GM19463 (cell line): ENCODE data around the gene GSC2.
"Not testable (repeated sequence)": the region's sequence is repeated elsewhere in the genome, so short reads cannot be mapped to it uniquely, and the experiment has no call there.

Experiments
- ATAC-seq: cut with Tn5 transposase; IDR thresholded peaks from one replicate; pipeline ENCODE4 v1.9.1; 2021; ENCODE audit warnings: mild to moderate bottlenecking, moderate library complexity; ENCODE audit not compliant: unreplicated experiment

The GSC2 gene

DNA sequence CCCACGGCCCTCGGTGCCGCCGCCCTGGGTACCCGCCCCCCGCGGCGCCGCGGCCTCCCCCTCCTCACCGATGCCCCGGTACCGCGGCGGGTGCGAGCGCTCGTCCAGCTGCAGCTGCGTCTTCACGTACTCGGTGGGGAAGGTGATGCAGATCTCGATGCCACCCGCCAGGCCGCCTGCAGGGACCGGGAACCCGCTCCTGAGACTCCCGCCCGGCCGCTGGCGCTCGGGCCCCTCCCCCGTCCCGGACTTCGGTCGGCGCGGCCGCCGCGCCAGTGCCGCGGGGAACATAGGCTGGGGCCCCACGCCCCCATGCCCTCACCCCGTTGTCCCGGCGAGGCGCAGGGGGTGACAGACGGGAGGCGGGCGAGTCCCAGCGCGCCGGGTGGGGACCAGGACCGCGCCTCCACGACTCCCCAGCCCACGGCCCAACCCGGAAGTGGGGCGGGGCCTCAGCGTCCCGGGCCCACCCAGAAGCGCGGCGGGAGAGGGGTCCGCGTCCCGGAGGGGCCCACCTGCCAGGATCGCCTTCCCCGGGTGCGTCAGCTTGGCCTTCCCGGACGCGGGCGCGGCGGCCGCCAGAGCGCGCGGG, 28.1 kb upstream of the GSC2 start:
- peak; percentile 28 for ATAC-seq

DNA sequence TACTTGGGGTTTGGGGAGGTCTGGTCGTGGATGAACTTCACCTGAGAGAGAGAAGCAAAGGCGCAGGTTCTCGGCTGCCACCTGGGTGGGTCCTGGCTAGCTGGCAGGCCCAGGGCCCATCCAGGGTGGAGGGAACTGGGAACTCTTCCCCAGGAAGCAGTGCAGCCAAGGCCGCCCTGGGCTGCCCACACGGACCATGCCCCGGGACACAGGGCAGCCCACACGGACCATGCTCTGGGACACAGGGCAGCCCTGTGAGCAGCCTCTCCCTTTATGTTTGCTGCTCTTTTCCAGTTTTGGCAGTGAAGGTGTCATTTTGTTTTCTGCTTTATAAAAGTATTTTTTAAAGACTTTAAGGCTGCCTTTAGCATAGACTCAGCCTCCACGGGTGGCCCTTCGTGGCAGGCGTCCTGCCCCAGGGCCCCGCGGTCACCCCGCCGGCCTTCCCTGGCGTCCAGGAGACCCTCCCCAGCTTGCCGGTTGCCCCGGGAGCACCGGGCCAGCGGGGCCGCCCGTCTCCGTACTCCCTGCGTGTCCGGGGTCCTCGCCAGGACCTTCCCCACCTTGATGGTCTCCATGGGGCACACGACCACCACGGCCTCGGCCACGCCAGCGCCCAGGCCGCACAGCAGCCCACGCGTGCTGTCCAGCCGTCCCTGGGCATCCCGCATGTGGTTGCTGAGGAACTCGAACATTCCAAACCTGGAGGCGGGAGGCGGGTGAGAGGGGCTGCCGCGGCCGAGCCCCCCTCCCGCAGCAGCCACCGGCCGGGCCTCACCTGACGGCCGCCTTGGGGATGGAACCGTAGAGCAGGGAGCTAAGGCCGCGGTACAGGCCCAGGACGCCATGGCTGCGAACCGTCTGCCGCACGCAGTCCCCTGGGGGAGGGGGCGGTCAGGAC, 27.3 kb upstream of the GSC2 start:
- ATAC-seq = no peak

DNA sequence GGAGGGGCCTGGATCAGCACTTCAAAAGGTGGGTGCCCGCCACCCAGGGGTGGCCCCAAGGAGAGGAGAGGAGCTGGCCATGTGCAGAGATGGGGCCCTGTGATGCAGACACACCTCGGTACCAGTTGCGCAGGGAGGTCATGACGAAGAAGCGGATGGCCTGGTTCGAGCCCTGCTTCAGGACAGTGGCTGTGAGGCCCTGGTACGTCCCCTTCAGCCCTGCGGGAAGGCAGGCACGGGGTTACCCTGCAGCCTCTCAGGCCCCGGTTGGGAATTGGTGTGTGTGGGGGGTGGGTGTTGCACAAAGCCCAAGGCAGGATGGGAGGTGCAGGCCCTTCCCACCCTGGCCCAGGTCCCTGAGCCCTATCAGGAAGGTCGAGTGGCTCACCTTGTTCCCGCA, 26.6 kb upstream of the GSC2 start:
- no peak for ATAC-seq

DNA sequence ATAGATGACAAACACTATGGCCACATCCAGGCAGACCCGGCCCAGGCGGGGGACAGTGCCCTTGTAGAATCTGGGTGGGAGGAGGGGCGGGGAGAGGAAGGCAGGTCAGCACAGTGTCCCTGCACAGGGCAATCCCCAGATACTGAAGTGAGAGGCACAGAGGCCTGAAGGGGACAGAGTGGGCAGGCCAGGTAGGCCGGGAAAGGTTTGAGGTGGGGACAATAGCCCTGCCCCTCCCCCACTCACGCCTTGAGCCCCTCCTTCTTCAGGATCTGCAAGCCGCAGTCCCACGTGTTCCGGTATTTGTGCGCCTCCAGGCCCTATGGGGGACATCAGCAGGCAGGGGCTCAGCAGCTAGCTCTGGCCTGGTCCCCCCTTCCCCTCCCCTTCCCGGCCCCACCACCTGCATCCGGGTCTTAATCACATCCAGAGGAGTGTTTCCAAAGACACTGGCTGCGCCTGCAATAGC, 26.1 kb upstream of the GSC2 start:
- no peak for ATAC-seq

DNA sequence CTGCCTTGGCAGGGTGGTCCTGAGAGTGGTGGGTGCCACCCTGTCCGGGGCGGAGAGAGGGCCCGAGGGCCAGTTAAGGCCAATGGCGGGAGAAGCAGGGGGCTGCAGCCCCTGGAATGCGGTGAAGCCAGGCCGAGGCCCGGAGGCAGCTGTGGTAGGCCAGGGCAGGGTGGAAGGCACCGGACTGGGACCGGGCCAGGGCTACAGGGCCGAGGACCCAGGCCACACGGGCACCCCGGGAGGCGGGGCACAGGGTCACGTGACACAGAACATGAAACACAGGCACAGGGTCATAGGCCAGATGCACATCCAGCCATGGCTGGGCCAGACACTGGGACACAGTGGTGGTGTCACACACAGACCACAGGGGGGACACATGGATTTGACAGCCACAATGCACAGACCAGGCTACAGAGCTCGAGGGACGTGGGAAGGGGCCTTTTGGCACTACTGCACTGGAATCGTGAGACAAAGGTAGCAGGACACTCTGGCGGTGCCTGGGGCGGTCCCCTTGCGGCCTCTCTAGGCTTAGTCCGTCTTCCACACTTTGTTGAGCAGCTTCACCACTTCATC, 25.6 kb upstream of the GSC2 start:
- no peak for ATAC-seq

DNA sequence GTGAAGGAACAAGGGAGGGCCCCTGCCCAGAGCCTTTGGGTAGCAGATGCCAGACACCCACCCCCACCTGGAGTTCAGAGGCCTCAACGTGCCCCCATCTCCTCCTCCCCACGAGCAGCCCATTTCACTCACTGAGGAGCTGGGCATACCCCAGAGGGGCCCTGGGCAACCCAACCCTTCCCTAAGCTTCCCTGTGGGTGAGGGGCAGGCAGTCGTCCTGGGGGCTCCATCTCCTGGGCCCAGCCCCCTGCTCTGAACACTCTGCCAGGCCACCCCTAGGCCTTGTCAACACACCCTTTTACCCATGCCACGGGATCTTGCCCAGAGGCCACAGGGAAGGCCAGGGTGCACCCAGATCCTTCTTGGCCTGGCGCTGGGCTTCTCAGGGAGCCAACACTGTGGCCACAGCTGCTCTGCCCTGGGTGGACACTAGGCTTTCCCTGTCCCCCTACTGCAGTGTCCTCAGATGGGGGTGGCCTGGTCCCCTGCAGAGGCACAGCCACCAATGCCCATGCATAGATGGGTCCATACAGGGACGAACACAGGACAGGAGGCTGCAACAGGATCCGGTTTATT, 25.0 kb upstream of the GSC2 start:
- ATAC-seq = no peak

DNA sequence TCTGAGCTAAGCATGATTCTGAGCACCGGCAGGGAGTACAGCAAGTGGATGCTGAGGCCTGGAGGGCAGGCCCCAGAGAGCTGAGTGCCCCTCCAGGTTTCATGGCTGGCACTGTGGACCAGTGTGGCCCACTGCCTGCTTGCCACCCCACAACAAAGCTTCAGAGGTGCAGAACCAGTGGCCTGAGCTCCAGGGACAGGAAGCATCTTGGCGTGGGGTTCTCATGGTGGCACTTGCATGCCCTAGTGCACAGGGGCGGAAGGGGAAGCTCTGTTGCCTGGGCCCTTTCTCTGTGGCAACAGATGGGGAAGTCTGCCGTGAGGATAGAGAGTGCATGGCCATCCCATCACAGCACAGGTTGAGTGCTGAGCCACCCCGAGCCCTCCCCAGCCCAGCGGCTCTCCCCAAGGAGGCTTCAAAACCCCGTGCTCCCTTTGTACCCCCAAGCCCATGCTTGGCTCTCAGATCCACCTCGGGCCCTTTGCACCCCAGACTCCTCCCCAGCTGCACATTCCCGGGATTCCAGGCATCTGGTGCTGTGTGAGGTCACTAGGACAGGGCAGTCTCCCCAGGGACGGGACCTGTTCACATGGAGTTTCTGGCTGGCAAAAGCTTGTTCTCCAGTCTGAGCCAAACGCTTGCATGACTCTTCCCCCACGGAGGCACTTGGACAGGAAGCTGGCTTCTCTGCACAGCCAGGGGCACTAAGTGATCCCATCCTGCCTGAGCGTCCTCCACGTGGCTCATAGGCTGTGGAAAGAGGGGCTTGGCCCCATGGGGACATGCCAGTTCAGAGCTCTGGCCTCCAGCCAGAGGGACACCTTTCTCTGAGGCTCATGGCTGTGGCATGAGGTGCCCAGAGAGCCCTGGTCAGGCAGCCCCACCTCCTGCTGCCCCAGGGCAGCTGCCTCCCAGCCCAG, 24.3 kb upstream of the GSC2 start:
- no peak for ATAC-seq

DNA sequence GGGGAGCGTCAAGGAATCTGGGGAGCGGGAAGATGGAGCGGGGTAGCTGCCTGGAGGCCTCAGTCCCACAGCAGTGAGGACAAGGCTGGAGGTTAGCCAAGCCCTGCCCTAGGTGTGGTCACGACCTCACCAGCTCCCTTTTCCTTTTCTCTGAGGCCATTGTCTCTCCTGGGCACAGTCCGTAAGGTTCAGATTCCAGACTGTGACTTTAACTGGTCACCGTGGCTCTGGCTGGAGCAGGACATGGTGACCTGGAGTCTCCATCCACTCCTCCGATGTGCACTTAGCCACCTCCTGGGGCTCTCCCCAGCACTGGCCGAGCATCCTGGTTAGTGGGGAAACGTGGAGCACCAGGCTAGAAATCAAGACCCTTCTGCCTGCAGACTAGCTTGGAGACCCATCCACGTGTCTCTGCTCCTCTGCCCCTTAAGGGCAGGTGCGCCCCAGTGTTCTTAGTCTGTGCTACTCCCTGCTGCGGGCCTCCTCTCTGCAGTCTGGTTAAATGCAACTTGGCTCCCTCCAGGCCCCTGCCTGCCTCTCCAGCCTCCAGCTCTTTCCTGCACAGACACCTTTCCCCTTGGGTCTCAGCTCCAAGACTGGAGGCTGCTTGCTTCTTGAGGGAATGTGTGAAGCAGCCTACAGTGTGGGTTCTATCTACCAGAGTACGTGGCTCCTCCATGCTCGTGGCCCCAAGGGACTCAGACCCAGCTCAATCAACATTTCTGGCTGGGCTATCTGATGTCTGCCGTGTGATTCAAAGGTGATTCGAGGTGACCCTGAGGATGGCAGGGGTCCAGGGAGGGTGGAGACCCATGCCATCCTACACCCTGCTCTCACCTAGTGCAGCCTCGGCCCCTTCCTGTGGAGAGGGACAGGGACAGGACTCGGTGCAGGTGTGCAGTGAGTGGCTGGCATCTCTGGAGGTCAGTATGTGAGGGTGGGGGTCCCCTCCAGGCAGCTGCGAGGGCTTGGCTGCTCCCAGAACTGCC, 23.2 kb upstream of the GSC2 start:
- ATAC-seq = no peak

DNA sequence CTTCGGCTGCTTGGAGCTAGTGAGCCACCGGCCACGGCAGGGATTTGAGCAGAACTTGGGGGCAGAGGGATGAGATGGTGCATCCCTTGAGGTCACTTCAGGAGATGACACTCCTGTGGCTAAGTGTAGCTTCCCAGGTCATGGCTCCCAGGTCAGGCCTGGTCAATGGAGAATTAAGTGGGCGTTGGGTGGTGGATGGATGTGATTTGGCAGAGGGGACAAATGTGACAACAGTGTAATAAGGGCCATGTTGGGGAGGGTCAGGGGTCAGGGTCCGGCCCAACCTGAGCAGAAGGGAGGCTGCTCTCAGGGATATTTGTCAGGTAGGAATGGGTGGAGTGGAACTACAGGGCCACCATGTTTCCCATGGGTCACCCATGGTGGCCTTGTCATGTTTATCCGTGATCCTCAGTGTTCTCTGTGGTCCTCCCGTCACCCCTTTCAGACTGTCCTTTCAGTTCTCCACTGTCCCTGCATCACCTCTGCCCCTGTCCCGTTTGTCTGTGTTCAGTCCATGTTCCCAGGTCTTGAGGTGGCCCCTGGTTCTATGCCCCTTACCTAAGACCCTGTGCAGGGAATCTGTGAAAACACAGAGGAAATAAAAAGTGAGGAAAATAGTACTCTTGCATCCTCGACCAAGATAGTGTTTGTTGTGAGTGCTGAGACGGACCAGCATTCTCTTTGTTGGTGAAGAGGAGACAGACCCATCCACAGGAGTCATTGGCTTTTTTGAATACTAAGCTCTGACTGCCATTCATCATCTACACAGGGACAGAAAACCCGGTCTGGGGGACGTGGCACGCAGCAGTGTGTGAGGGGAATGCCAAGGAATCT, 22.3 kb upstream of the GSC2 start:
- ATAC-seq = no peak

DNA sequence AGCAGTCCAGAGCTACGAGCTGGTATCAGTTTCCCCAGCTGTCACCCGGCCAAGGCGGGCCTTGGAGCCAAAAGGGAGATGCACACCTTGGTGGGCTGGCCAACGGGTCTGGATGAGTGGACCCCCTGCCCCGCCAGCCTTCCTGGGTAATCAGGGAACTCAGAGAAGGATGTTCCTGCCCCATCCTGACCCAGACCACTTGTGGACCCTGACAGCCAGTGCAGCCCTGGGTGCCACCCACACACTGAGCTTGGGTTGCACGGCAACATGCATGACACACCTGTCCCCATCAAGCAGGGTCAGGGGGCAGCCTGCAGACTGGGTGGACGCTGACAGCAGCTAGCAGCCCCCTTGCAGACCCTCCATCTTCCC, 19.8 kb upstream of the GSC2 start:
- ATAC-seq = no peak

DNA sequence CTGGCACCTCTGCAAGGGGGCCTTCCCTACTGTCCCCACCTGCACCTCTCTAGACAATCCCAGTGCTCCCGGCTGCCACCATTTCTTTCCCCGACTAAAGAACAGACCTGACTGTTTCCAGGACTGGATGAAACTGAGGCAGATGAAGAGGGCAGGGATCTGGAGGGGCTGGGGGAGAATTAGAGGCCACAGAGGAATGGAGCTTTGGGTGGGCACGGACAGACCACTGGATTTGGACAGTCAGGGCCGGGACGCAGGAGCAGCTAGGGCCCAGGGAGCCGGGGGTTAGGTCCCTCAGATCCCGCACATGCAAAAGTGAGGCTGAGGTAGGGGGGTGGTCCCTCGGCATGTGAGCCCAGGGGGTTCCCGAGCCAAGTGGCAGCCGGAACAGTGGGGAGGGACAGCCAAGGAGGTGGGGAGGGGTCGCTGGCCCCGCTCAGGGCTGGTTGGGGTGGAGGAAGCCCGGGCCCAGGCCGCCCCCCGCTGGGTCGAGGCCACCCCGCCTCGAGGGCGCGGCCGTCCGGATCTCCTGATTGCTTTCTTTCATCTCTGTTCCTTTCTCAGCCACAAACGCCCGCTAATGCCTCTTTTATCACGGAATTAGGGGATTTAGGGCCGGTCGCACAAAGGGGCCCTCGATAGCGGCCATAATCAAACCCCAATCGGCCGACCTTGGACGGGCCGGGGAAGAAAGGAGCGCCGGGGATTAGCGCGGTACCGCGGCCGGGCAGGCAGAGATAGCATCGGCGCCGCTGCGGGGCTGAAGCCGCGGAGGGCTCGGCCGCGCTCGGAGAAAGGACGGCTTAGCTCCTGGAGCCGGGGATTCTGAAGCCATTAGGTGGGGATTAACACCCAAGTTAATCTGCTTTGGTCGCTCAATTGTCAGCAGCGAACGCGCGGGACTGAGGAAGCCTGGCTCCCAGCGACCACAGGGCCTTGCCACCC, 19.2 kb upstream of the GSC2 start:
- ATAC-seq = no peak

DNA sequence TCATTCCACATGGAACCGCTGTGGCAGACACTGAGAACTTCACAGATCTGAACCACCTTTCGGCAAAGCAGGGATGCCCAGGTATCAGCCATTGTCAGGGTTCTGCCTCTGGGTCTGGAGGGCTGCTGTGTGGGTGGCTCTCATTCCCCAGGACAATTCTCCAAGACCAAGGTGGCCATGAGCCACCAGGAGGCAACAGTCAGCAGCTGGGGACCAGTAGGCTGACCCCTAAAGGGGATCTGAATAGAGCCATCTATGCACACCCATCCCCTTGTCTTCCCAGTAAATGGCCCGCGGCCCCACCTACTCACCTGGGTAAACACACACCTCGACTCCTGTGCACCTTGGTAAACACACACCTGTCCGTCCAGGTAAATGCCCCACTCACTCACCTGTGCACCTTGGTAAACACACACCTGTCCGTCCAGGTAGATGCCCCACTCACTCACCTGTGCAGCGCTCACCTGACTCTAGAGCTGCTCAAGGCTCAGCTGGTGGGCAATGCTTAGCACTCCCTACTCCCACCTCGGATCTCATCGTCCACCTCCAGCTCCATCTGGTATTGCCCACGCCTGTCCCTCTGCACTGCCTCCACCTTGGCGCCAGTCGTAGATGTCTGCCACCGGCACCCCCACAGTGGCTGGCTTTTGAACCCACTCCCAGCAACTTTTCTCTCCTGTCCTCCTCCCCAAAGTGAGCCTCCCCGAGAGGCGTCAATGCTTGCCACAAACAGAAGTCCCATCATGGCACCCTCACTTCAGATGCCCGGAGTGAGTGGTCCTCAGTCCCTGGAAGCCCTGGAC, 18.2 kb upstream of the GSC2 start:
- no peak for ATAC-seq

DNA sequence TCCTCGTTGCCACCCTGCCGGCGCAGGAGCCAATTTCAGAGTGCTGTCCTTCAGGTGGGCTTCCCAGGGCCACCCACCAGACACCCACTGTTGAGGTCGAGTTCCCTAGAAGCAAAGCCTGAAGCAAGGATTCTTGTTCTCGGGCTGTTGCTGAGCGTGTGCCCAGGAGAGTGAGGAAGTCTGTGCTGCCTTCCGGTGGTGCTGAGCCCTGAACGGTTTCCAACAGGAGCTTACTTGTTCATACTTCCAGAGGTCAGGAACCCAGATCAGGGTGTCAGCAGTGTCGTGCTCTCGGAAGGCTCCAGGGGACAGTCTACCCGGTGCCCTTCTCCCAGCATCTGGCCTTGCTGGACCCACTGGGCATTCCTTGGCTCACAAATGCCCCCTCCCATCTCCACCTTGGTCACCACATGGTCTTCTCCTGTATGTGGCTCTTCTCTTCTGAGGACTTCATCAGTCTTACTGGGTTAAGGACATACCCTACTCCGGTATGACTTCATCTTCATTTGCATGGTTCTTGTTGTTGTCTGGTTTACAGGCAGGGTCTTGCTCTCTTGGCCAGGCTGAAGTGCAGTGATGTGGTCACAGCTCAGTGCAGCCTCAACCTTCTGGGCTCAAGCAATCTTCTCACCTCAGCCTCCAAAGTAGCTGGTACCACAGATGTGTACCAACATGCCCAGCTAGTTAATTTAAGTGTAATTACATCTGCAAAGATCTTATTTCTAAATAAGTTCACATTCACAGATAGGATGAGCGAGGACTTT, 17.2 kb upstream of the GSC2 start:
- ATAC-seq = no peak

DNA sequence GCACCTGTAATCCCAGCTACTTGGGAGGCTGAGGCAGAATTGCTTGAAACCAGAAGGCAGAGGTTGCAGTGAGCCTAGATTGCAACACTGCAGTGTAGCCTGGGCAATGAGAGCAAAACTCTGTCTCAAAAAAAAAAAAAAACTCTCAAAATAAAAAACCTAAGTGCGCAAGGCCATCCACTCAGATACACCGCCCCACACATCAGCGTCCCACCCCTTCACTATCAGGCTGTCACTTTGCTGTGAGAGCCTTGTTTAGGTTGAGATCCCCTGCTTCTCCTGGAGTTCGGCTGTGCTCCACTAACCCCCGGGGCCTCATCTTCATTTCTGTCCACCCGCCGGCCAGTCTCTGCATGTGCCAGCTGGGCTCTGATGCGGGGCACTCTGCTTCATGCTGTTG, 16.3 kb upstream of the GSC2 start:
- no peak for ATAC-seq

DNA sequence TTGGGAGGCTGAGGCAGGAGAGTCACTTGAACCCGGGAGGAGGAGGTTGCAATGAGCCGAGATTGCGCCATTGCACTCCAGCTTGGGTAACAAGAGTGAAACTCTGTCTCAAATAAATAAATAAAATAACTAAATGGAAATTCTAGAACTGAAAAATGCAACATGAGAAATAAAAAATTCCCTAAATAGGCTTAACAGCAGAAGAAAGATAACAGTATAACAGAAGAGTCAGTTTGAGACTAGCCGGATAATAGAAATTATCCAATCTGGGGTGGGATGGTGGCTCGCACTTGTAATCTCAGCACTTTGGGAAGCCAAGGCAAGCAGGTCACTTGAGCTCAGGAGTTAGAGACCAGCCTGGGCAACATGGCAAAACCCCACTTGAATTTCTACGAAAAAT, 14.3 kb upstream of the GSC2 start:
- no peak for ATAC-seq

DNA sequence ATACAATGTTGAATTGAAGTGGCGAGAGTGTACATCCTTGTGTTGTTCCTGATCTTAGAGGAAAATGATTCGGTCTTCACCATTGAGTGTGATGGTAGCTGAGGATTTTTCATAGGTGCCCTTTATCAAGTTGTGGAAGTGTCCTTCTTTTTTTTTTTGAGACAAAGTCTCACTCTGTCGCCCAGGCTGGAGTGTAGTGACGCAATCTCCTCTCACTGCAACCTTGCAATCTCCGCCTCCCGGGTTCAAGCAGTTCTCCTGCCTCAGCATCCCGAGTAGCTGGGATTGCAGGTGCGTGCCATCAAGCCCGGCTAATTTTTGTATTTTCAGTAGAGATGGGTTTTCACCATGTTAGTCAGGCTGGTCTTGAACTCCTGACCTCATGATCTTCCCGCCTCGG, 8.6 kb upstream of the GSC2 start:
- not testable (repeated sequence) for ATAC-seq
